Chondrocyte (in vitro differentiated cells): ENCODE measurements around the gene CTXN1. TPM values are rescaled to one million over a fixed set of nuclear protein-coding genes. Genes with fewer than 3 reads are reported as not detected.

Experiments
- DNase-seq: peaks from one replicate; pipeline ENCODE4 v3.0.0; 2021; ENCODE audit warnings: mixed read lengths, low spot score
- H3K27ac Mint-ChIP-seq: one replicate; pipeline ENCODE4 v1.8.0; 2021; ENCODE audit warnings: mild to moderate bottlenecking, moderate library complexity, mixed read lengths; ENCODE audit not compliant: unreplicated experiment
- H3K27me3 Mint-ChIP-seq: 2 replicates; pipeline ENCODE4 v1.8.0; 2021; ENCODE audit warnings: low read depth, mixed read lengths
- H3K36me3 Mint-ChIP-seq: 2 replicates; pipeline ENCODE4 v1.8.0; 2021; ENCODE audit warnings: low read depth, mixed read lengths
- H3K4me1 Mint-ChIP-seq: 2 replicates; pipeline ENCODE4 v1.8.0; 2021; ENCODE audit warnings: low read depth, mild to moderate bottlenecking, mixed read lengths
- H3K4me3 Mint-ChIP-seq: one replicate; pipeline ENCODE4 v1.8.0; 2021; ENCODE audit warnings: mild to moderate bottlenecking, moderate library complexity, mixed read lengths; ENCODE audit not compliant: unreplicated experiment
- H3K9me3 Mint-ChIP-seq: 2 replicates; pipeline ENCODE4 v1.8.0; 2021; ENCODE audit warnings: low read depth, mixed read lengths
- total RNA-seq: library from RNA; stranded (reverse); gene quantifications from 3 replicates; pipeline ENCODE4 v1.2.1, GENCODE V29; 2021
- TF ChIP-seq, protein P1 (sequence below): fragments of 200-600 bp; sonication (generic); IDR thresholded peaks from 2 replicates; pipeline ENCODE4 v1.5.0; 2021; ENCODE audit warnings: antibody characterized with exemption, mild to moderate bottlenecking, moderate library complexity

The CTXN1 gene
- total RNA-seq, 1 donor from 2014 or later = 36.0 TPM

- TF ChIP-seq, protein P1, sequence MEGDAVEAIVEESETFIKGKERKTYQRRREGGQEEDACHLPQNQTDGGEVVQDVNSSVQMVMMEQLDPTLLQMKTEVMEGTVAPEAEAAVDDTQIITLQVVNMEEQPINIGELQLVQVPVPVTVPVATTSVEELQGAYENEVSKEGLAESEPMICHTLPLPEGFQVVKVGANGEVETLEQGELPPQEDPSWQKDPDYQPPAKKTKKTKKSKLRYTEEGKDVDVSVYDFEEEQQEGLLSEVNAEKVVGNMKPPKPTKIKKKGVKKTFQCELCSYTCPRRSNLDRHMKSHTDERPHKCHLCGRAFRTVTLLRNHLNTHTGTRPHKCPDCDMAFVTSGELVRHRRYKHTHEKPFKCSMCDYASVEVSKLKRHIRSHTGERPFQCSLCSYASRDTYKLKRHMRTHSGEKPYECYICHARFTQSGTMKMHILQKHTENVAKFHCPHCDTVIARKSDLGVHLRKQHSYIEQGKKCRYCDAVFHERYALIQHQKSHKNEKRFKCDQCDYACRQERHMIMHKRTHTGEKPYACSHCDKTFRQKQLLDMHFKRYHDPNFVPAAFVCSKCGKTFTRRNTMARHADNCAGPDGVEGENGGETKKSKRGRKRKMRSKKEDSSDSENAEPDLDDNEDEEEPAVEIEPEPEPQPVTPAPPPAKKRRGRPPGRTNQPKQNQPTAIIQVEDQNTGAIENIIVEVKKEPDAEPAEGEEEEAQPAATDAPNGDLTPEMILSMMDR = no peak
- H3K36me3 Mint-ChIP-seq = peaks cover 10% of the 10 kb centered on the region
- no peak overlapping the region for H3K27ac Mint-ChIP-seq
- H3K27me3 Mint-ChIP-seq = no peaks in the 10 kb centered on the region
- no peak overlapping the region for H3K4me3 Mint-ChIP-seq
- DNase-seq = no peak
- peaks cover 24% of the 10 kb centered on the region for H3K4me1 Mint-ChIP-seq
- no peaks in the 10 kb centered on the region for H3K9me3 Mint-ChIP-seq
These were observed 18.4 kb downstream of the CTXN1 start for GRCh38 chr19:7907544-7907943.

GRCh38 chr19:7907122-7907521 is 18.8 kb downstream of the CTXN1 start:
- Mint-ChIP-seq H3K36me3 (peaks cover 10% of the 10 kb centered on the region), H3K27ac (no peak overlapping the region), H3K27me3 (no peaks in the 10 kb centered on the region), H3K4me1 (peaks cover 27% of the 10 kb centered on the region), H3K9me3 (no peaks in the 10 kb centered on the region), H3K4me3 (no peak overlapping the region)
- TF ChIP-seq, protein P1 = no peak
- peak; percentile 82 for DNase-seq

GRCh38 chr19:7905859-7906258 is 20.1 kb downstream of the CTXN1 start:
- TF ChIP-seq, protein P1 = no peak
- Mint-ChIP-seq H3K4me3 (peak overlapping the region; percentile 66), H3K36me3 (peaks cover 4% of the 10 kb centered on the region), H3K27ac (peak overlapping the region; percentile 78), H3K9me3 (no peaks in the 10 kb centered on the region), H3K27me3 (no peaks in the 10 kb centered on the region), H3K4me1 (peaks cover 27% of the 10 kb centered on the region)
- DNase-seq = no peak

GRCh38 chr19:7905268-7905667 is 20.7 kb downstream of the CTXN1 start:
- DNase-seq = peak; percentile 90
- Mint-ChIP-seq H3K4me3 (peak overlapping the region; percentile 82), H3K9me3 (no peaks in the 10 kb centered on the region), H3K36me3 (peaks cover 1% of the 10 kb centered on the region), H3K4me1 (peaks cover 27% of the 10 kb centered on the region), H3K27me3 (no peaks in the 10 kb centered on the region), H3K27ac (peak overlapping the region; percentile 41)
- TF ChIP-seq, protein P1 = no peak

DNA sequence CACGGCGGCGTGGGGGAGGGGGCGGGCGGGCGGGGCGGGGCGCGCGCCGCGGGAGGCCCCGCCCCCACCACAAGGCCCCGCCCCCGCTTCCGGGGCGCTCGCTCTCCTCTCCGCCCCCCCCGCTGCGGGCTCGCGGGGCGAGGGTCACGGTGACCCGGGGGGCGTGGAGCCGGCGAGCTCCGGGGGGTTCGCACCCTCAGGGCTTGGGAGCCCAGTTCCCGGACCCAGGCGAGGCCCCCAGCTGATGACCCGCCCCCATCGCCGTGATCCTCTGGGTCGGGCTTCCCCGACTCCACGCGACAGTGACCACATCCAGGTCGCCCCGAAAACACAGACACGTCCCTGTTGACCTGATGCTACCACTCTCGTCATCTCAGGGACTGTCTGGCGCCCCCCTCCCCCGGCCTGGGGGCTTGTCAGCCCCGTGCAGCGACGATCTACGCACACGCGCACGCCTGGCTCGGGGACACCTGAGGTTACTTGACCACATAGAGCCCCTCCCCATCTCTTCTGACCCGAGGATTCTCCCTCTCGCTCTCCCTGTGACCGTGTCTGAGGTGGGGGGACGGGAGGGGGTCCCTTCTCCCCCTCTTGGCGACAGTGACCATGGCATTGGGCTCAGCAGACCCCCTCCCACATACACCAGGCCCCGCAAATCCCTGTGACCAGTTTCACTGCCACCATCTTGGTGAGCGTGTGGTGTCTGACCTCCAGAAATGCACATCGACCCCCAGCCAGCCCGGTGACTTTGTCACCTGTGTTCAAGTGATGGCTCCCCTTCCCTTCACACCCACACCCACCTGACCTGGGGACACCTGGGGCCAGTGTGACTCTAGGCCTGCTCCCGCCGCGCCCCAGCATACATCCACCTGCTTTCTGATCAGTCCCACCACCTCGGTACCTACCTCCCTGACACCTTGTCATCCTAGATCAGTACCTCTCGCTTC is 21.6 kb downstream of the CTXN1 start:
- Mint-ChIP-seq H3K4me1 (peaks cover 27% of the 10 kb centered on the region), H3K36me3 (peaks cover 6% of the 10 kb centered on the region), H3K27ac (peak overlapping the region; percentile 81), H3K4me3 (peak overlapping the region; percentile 89), H3K27me3 (no peaks in the 10 kb centered on the region), H3K9me3 (no peaks in the 10 kb centered on the region)
- TF ChIP-seq, protein P1 = no peak
- DNase-seq = no peak
